Stimulated activated CD8-positive, alpha-beta memory T cell treated with anti-CD3 and anti-CD28 coated beads, Interleukin-15, amount 100 ng/mL, for 48 hours (primary cell): Measurements from ENCODE around the gene YIPF5.

Source experiments
- DNase-seq, 2 donors: peaks; one replicate each; pipeline ENCODE4 v3.0.0-alpha.2; 2020; ENCODE audit warnings: low read depth in 2 of 2

The YIPF5 gene

GRCh38 chr5:144179226-144179625 lies 8.8 kb upstream of the YIPF5 start:
- DNase-seq = no peak

GRCh38 chr5:144177548-144177947 lies 7.1 kb upstream of the YIPF5 start:
- DNase-seq = no peak

GRCh38 chr5:144173766-144174165 lies 3.3 kb upstream of the YIPF5 start:
- no peak for DNase-seq

- DNase-seq = no peak
Observed at GRCh38 chr5:144169904-144170275, 569 bp downstream of the YIPF5 start.

GRCh38 chr5:144167998-144168397 lies 2.5 kb downstream of the YIPF5 start:
- DNase-seq = no peak

- no peak for DNase-seq
Observed at GRCh38 chr5:144166696-144167095, 3.8 kb downstream of the YIPF5 start.

GRCh38 chr5:144162686-144163085 lies 7.8 kb downstream of the YIPF5 start:
- DNase-seq = no peak

GRCh38 chr5:144156767-144157171 lies 13.7 kb downstream of the YIPF5 start:
- no peak for DNase-seq

GRCh38 chr5:144151026-144151425 lies 19.4 kb downstream of the YIPF5 start:
- DNase-seq = no peak

- no peak for DNase-seq
Observed at GRCh38 chr5:144144956-144145751, 25.3 kb downstream of the YIPF5 start.

- no peak for DNase-seq
Observed at GRCh38 chr5:144143625-144144024, 26.8 kb downstream of the YIPF5 start.

- no peak for DNase-seq
Observed at GRCh38 chr5:144142824-144143162, 27.7 kb downstream of the YIPF5 start.

GRCh38 chr5:144142139-144142823 lies 28.2 kb downstream of the YIPF5 start:
- DNase-seq = no peak

- no peak for DNase-seq
Observed at GRCh38 chr5:144141585-144141984, 28.9 kb downstream of the YIPF5 start.

GRCh38 chr5:144139586-144139985 lies 30.9 kb downstream of the YIPF5 start:
- DNase-seq = no peak

- DNase-seq = no peak
Observed at GRCh38 chr5:144135113-144135762, 35.2 kb downstream of the YIPF5 start.

- DNase-seq = no peak
Observed at GRCh38 chr5:144134194-144134826, 36.1 kb downstream of the YIPF5 start.

GRCh38 chr5:144133050-144133633 lies 37.3 kb downstream of the YIPF5 start:
- DNase-seq = no peak

- no peak for DNase-seq
Observed at GRCh38 chr5:144131261-144131660, 39.2 kb downstream of the YIPF5 start.

GRCh38 chr5:144130306-144130705 lies 40.2 kb downstream of the YIPF5 start:
- DNase-seq = no peak

GRCh38 chr5:144128844-144129243 lies 41.6 kb downstream of the YIPF5 start:
- DNase-seq = no peak

- DNase-seq = no peak
Observed at GRCh38 chr5:144126707-144127106, 43.8 kb downstream of the YIPF5 start.
